Measurements from ENCODE around the gene FGFRL1.
"Not testable (repeated sequence)": the region's sequence is repeated elsewhere in the genome, so short reads cannot be mapped to it uniquely, and the experiment has no call there.

The FGFRL1 gene

DNA sequence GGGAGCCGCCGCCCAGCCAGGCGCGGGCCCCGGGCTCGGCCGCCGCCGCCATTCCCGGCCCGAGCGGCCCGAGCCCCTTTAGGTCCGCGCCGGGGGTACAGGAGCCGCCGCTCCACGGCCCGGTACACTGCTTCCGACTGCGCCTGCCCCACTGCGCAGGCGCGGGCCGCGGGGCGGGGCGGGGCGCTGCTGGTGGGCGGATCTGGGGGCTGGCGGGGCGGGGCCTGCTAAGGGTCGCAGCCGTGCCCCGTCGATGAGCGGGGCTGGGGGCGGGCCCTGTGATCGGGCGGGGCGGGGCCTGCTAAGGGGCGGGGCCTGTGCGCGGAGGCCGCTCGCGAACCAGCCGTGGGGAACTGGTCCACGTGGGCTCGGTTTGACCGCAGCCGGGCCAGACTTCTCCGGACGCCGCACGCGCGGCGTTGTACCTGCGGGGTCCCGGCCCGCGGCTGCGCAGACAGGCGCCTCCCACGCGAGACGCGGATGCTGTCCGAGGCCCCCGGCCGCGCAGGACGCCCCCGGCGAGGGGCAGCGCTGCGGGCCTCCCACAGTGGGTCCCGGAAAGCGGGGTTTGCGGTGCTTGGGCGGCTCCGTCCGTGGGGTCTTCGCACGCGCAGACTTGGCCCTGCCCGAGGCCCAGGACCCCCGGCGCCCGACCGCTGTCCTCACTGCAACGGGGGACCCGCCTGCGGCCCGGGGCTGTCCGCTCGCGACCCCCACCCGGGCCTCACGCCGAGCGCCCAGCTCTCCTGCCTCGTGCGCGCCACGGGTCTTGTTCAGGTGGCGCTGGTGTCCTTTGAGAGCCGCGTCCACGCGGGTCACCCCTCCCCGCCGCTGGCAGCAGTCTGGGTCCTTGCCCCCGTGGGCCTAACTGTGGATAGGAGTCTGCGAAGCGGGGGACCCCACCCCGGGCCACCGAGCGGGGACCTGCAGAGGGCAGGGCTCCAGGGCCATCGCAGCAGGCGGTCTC is 37.7 kb upstream of the FGFRL1 start, which contains the start of gene DGKQ:
DGKQ (minus strand) TSS at position 139 of the 967 bp plus-strand sequence; CDS start at position 52, 87 bp downstream.
- no peak for DNase-seq

- DNase-seq, result no peak
These were observed 36.8 kb upstream of the FGFRL1 start for GRCh38 chr4:974668-975067.

DNA sequence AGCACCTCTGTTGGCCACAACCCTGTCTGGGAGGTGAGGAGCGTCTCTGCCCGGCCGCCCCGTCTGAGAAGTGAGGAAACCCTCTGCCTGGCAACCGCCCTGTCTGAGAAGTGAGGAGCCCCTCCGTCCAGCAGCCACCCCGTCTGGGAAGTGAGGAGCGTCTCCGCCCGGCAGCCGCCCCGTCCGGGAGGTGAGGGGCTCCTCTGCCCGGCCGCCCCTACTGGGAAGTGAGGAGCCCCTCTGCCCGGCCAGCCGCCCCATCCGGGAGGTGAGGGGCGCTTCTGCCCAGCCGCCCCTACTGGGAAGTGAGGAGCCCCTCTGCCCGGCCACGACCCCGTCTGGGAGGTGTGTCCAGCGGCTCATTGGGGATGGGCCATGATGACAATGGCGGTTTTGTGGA is 35.4 kb upstream of the FGFRL1 start:
- DNase-seq, result not testable (repeated sequence)

GRCh38 chr4:978957-979701 is 32.3 kb upstream of the FGFRL1 start:
- peak; percentile 87 for DNase-seq

- DNase-seq, result no peak
These were observed 29.1 kb upstream of the FGFRL1 start for GRCh38 chr4:982291-982690.

GRCh38 chr4:982814-983213 is 28.6 kb upstream of the FGFRL1 start:
- DNase-seq, result no peak

GRCh38 chr4:984336-985054 is 26.9 kb upstream of the FGFRL1 start:
- DNase-seq, result no peak

DNA sequence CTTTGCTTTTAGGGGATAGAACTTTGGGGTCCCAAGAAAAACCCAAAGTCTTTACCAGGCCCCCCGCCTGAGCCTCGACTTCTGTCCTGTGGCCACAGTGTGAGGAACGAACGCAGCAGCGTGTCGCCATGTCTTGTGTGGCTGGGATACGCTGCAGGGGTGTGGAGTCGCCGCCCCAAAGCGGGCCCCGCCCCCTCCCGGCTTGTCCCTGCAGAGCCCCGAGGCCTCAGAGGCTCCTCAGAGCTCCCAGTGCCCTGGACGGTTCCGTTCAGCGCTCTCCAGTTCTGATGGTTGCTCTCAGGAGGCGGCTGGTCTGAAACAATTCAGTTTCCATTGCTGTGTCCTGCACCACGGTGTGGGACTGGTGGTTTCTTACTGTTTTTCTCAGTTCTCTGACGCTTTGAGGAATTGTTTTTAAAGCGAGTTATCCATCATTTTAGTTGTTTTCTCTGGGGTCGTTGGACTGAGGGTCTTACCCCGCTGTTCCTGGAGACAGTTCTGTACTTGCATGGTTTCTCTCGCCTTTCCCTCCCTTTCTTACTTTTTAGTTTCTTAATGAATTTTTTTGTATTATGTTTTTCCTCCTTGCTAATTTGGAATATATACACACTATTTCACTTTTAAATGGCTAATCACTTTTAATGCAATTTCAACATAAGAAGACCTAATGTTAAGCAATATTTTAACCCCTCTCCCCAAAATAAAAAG is 26.1 kb upstream of the FGFRL1 start:
- DNase-seq, result no peak

DNA sequence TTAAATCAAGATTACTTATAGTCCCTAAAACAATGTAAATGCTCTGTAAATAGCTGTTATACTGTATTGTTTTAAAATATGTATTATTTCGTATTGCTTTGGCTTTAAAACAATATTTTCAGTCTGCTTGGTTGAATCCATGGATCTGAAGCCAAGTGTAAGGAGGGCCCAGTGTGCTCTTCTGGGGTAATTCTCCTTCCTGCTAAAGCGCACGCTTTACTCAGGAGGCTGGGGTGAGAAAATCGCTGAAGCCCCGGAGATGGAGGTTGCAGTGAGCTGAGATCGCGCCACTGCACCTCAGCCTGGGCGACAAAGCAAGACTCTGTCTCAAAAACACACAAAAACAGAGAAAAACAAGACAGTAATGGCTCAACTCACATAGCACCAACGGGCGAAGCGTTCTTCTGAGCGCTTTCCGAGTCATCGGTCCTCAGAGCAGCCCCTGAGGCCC is 25.0 kb upstream of the FGFRL1 start:
- peak; percentile 32 for DNase-seq

- DNase-seq, result peak; percentile 41
These were observed 24.4 kb upstream of the FGFRL1 start, which contains the start of gene IDUA for GRCh38 chr4:986879-987623. IDUA (plus strand) TSS chr4:987044; CDS start chr4:987085, 41 bp downstream.

DNA sequence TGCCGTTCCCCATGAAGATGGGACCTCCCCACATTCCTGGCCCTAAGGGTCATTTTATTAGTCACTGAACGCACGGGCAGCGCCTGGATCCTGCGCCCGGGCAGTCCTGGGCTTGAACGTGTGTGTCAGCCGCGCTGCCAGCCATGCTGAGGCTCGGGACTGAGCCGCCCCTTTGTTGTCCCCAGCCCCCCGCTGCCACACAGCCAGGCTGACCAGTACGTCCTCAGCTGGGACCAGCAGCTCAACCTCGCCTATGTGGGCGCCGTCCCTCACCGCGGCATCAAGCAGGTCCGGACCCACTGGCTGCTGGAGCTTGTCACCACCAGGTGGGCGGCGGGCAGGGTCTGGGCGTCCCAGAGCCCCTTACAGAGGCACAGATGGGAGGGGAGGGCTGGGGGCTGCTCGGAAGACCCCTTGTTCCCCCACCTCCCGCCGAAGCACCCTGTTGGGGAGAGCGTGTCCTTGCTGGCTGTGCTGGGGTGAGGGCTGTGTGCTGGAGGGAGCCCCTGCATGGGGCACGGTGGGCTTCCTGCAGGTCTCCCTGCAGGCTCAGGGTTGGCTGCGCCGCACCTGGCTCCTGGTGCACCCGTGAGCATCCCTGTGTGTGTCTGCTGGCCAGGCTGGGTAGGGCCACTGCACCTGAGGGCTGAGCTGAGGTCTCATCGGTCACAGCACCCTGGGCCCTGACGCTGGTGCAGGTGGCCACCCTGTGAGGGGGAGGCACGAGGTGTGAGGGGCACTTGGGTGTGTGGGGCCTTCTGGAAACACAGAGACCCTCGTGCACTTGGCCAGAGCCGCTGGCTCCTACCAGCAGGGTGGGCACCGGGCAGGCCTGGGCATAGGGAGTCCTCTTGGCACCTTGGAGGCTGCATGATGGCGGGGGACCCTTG is 23.6 kb upstream of the FGFRL1 start:
- no peak for DNase-seq

DNA sequence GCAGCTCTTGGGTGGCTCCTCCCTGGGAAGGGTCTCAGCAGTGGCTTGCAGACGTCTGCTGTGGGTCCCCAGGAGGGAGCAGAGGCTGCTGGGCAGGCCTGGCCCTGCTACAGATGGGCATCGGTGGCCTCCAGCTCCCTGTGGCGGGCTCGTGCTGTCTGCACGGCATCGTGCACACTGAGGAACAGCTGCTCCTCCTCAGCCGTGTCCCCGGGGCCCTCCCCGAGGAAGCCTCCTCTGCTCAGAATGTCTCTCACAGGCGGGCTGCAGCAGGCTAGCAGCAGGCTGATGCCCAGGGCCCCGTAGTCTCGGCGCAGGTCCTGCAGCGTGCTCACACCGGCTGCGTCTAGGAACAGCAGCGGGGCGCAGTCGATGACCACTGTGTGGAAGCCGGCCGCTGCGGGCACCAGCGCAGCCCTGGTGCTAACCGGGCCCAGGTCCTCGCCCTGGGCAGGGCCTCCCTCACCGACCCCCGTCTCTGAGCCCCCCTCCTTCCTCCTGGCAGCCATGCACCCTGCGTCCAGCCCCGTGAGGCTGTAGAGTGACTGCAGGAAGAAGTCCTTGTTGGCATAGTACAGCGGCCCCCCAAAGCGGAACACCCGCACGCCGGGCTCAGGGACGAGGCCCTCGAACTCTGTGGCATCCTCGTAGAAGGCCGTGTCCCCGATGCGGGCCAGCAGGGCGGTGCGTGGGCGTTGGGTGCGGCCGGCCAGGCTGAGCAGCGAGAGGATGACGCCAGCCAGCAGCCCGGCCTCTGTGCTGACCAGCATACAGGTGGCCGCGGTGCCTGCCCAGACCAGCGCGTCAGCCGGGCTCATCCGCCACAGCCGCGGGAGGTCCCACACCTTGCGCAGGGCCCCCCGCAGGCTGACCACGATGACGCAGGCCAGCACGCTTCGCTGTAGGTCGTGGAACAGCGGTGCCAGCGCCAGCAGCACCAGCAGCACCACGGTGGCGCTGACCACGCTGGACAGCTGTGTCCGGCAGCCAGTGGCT is 22.4 kb upstream of the FGFRL1 start:
- no peak for DNase-seq

GRCh38 chr4:989722-990471 is 21.5 kb upstream of the FGFRL1 start:
- DNase-seq, result no peak

GRCh38 chr4:990746-991367 is 20.6 kb upstream of the FGFRL1 start:
- no peak for DNase-seq

DNA sequence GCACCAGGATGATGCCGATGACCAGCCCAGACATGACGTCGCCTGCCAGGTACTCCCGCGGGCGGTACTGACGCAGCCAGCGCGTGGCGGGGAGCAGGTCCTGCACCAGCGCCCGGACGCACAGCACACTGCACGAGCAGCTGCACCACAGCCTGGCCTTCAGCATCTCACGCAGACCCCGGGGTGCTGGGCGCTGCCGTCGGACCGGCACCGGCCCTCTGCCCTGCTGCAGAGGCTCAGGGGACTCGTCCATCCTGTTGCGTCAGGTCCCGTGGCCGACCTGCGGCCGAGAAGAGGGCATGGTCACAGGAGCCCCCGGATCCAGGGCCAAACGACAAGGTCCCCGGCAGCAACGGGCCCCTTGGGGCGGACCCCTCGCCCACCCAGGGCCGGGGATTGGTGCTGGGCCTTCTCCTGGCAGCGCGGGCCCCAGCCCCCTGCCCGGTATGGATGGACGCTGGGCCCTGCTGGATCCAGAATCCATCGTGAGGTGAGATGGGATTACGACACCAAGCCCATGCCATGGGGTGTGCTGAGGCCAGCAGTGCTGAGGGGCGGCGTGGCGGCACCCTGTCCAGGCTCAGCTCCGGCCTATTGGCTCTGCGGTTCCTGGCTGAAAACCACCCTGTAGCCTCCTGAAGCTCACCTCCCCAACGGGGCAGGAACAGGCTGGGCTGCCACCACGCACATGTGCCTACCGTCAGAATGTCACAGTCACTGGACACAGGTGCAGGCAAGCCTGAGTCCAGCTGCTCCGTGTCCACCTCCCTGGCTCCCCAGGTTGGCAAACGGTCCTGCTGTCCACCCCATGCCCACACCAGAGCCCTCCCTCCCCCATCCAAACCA is 19.8 kb upstream of the FGFRL1 start:
- no peak for DNase-seq

- DNase-seq, result no peak
These were observed 18.9 kb upstream of the FGFRL1 start for GRCh38 chr4:992297-993110.
